Left renal pelvis (tissue), 4 donors: Measurements from ENCODE around the gene STK38. TPM values are rescaled to one million over a fixed set of nuclear protein-coding genes. Genes with fewer than 3 reads are reported as not detected.
"Not testable (repeated sequence)": the region's sequence is repeated elsewhere in the genome, so short reads cannot be mapped to it uniquely, and the experiment has no call there.

Source experiments
- DNase-seq, 4 donors: peaks; one replicate each; pipeline ENCODE4 v3.0.0-alpha.2; 2013; ENCODE audit warnings: low read depth in 4 of 4, low spot score in 3 of 4
- polyA plus RNA-seq, 4 donors: library from polyadenylated mRNA; unstranded; fragments of 120-200 nt; gene quantifications; one replicate each; pipeline ENCODE4 v1.2.1, GENCODE V29; 2013; ENCODE audit not compliant: insufficient read length in 4 of 4

Gene STK38
- polyA plus RNA-seq = 10 to 100 TPM; 47.6 to 58.2 (median 53.8) TPM

- DNase-seq = peak; percentile 79 to 82 (median 80)
These were observed at the start of gene STK38 for GRCh38 chr6:36546920-36547645. STK38 (minus strand) TSS chr6:36547479; CDS start chr6:36540202, 7,277 bp downstream.

- DNase-seq = no peak
These were observed 49.1 kb upstream of the STK38 start for GRCh38 chr6:36596356-36596755.

GRCh38 chr6:36594816-36595643 lies 47.8 kb upstream of the STK38 start:
- DNase-seq = peak in 1 of 4 donors; percentile 64

GRCh38 chr6:36594029-36594815 lies 46.9 kb upstream of the STK38 start, which contains the start of gene SRSF3:
SRSF3 (plus strand) TSS chr6:36594362; CDS start chr6:36596763, 2,401 bp downstream.
- DNase-seq = peak; percentile 94 to 95 (median 95)

- peak in 1 of 4 donors; percentile 61 for DNase-seq
These were observed 46.3 kb upstream of the STK38 start for GRCh38 chr6:36593569-36594028.

GRCh38 chr6:36592221-36592655 lies 45.0 kb upstream of the STK38 start:
- no peak for DNase-seq

- DNase-seq = no peak
These were observed 43.0 kb upstream of the STK38 start for GRCh38 chr6:36590237-36590636.

GRCh38 chr6:36589025-36589400 lies 41.7 kb upstream of the STK38 start:
- not testable (repeated sequence) for DNase-seq

GRCh38 chr6:36586606-36587005 lies 39.3 kb upstream of the STK38 start:
- no peak for DNase-seq

- no peak for DNase-seq
These were observed 34.4 kb upstream of the STK38 start for GRCh38 chr6:36581716-36582115.

GRCh38 chr6:36580184-36580526 lies 32.9 kb upstream of the STK38 start:
- no peak for DNase-seq

GRCh38 chr6:36578431-36578830 lies 31.2 kb upstream of the STK38 start:
- DNase-seq = no peak

- no peak for DNase-seq
These were observed 30.8 kb upstream of the STK38 start for GRCh38 chr6:36578030-36578429.

- no peak for DNase-seq
These were observed 30.0 kb upstream of the STK38 start for GRCh38 chr6:36577301-36577700.

- no peak for DNase-seq
These were observed 29.3 kb upstream of the STK38 start for GRCh38 chr6:36576578-36576977.

GRCh38 chr6:36574679-36575078 lies 27.4 kb upstream of the STK38 start:
- no peak for DNase-seq

GRCh38 chr6:36572353-36573311 lies 25.4 kb upstream of the STK38 start:
- DNase-seq = not testable (repeated sequence)

GRCh38 chr6:36571122-36572043 lies 24.1 kb upstream of the STK38 start:
- DNase-seq = no peak

GRCh38 chr6:36570264-36570663 lies 23.0 kb upstream of the STK38 start:
- DNase-seq = no peak
